Measurements from ENCODE around the gene LAPTM5.

- TF ChIP-seq CTCF (IDR thresholded peaks at IDR 0.05 in 4 of 5, conservative IDR thresholded peaks at IDR 0.05 in 1 of 5) (peak; percentile 94 to 97 (median 96)), POLR2A (IDR thresholded peaks at IDR 0.05) (no peak)
These were observed 21.9 kb upstream of the LAPTM5 start for GRCh38 chr1:30779294-30780071.

Data from gastrocnemius medialis (tissue), 4 donors.